ENCODE results near the gene MPHOSPH9. TPM values are rescaled to one million over a fixed set of nuclear protein-coding genes. Genes with fewer than 3 reads are reported as not detected.

Gene MPHOSPH9
- total and polyA plus RNA-seq, 2 donors (not counting 3 experiments of a cell fraction or from before 2014, with no cell fraction given): 7.8 to 42.4 TPM

GRCh38 chr12:123150744-123151456 is 82.0 kb downstream of the MPHOSPH9 start, which contains the start of gene PITPNM2:
Gene PITPNM2 (minus strand): TSS chr12:123151090. CDS start chr12:123034590, 116,500 bp downstream.
- TF ChIP-seq GATA2 (IDR thresholded peaks at IDR 0.05; ENCODE audit: insufficient read depth, insufficient read length, low read depth, low read length) (no peak), POLR2AphosphoS5 (IDR thresholded peaks at IDR 0.05; ENCODE audit: insufficient read depth, low read depth, low read length) (peak; percentile 62)
- H4K20me1 ChIP-seq (replicated peaks; ENCODE audit: control insufficient read depth, extremely low read depth, insufficient read depth, low read length): no peaks in the 10 kb centered on the region
- H3K36me3 ChIP-seq (ENCODE audit: control insufficient read depth in 2 of 2, extremely low read depth in 1 of 2, insufficient read depth in 2 of 2, low read length in 2 of 2): no peaks in the 10 kb centered on the region
- H3K4me2 ChIP-seq (ENCODE audit: insufficient read depth, low read length): peak within 1 kb of the TSS; percentile 75
- CTCF ChIA-PET: interaction anchor here (0.6 to 7.2 kb wide), 20 partner anchors 9 to 175 kb away, joined by 3 to 108 read pairs (median 4); partner anchors contain the start of genes MPHOSPH9 and OGFOD2
- intact Hi-C loops (cut with micrococcal nuclease): loop anchor here (1.0 to 5.0 kb wide), 4 partner anchors 46 to 176 kb away; partner anchors contain the start of genes MPHOSPH9, MTRFR and OGFOD2
- dilution Hi-C loops (cut with MboI; ENCODE audit: extremely low pct_ligation_motif_present, low sequenced_read_pairs): no loop called here
- BruUV-seq (replicated peaks): no TSS peak
- no peak within 1 kb of the TSS for H3K27ac ChIP-seq (ENCODE audit: insufficient read depth, low read depth, low read length)
- peak within 1 kb of the TSS; percentile 93 for H2AFZ ChIP-seq (ENCODE audit: low read depth, low read length)
- H3K27me3 ChIP-seq (ENCODE audit: control insufficient read depth in 2 of 2, insufficient read depth in 2 of 2, low read length in 2 of 2): no peaks in the 10 kb centered on the region
- no peak for FAIRE-seq
- H3K4me1 ChIP-seq (ENCODE audit: control insufficient read depth, extremely low read depth, insufficient read depth, low read length): peaks cover 14% of the 10 kb centered on the region
- POLR2A ChIA-PET: no interaction called here
- no peaks in the 10 kb centered on the region for H3K9me3 ChIP-seq (replicated peaks; ENCODE audit: control insufficient read depth, insufficient read depth, low read length)
- peak within 1 kb of the TSS; percentile 61 to 72 (median 66) for H3K4me3 ChIP-seq (replicated peaks in 1 of 3; ENCODE audit: insufficient read depth in 1 of 3, low read depth in 1 of 3, low read length in 3 of 3)
- peak within 1 kb of the TSS; percentile 65 for H3K9ac ChIP-seq (replicated peaks; ENCODE audit: extremely low read depth, insufficient read depth, low read length)
- H3K9me1 ChIP-seq (replicated peaks; ENCODE audit: control insufficient read depth, extremely low read depth, insufficient read depth, low read length): no peaks in the 10 kb centered on the region
- DNase-seq (ENCODE audit: low read depth, low spot score): peak; percentile 41
- peaks cover 9% of the 10 kb centered on the region for H3K79me2 ChIP-seq (ENCODE audit: control insufficient read depth, insufficient read depth, low read length)

DNA sequence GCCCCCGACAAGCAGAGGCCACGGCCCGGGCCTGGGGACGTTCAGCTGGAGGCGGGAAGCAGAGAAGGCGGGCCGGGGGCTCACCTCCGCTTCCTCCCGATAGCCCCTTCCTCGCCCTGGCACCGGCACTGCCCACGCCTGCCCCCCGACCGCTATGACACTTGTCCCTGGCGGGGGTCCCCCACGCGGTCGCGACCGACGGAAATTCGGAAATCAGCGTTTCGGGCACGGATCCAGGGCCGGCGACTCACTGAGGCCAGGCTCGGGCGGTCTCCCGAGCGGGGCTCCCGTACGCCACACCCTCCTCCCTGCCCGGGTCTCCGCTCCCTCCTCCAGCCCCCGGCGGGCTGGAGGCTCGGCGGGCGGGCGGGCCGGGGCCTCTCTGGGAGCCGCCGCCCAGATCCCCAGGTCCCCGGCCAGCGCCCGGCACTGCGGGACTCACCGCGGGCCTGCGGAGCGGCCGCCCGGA is 82.6 kb downstream of the MPHOSPH9 start:
- no TSS peak for BruUV-seq (replicated peaks)
- no peaks in the 10 kb centered on the region for H3K27me3 ChIP-seq (ENCODE audit: control insufficient read depth in 2 of 2, insufficient read depth in 2 of 2, low read length in 2 of 2)
- H3K9ac ChIP-seq (replicated peaks; ENCODE audit: extremely low read depth, insufficient read depth, low read length): peak overlapping the region; percentile 65
- no peaks in the 10 kb centered on the region for H4K20me1 ChIP-seq (replicated peaks; ENCODE audit: control insufficient read depth, extremely low read depth, insufficient read depth, low read length)
- DNase-seq (ENCODE audit: low read depth, low spot score): no peak
- peaks cover 9% of the 10 kb centered on the region for H3K79me2 ChIP-seq (ENCODE audit: control insufficient read depth, insufficient read depth, low read length)
- intact Hi-C loops (cut with micrococcal nuclease) (loop anchor here (2.0 to 5.0 kb wide), 3 partner anchors 46 to 176 kb away; partner anchors contain the start of genes MPHOSPH9, MTRFR and OGFOD2), dilution Hi-C loops (cut with MboI; ENCODE audit: extremely low pct_ligation_motif_present, low sequenced_read_pairs) (no loop called here)
- peak overlapping the region; percentile 93 for H2AFZ ChIP-seq (ENCODE audit: low read depth, low read length)
- CTCF ChIA-PET: interaction anchor here (0.6 to 7.2 kb wide), 20 partner anchors 9 to 175 kb away, joined by 3 to 108 read pairs (median 4); partner anchors contain the start of genes MPHOSPH9 and OGFOD2
- no peaks in the 10 kb centered on the region for H3K36me3 ChIP-seq (ENCODE audit: control insufficient read depth in 2 of 2, extremely low read depth in 1 of 2, insufficient read depth in 2 of 2, low read length in 2 of 2)
- no peak for TF ChIP-seq EZH2 (IDR thresholded peaks at IDR 0.05; ENCODE audit: borderline replicate concordance, low read depth, low read length, severe bottlenecking)
- TF ChIP-seq JUN (IDR thresholded peaks at IDR 0.05; ENCODE audit: borderline replicate concordance, insufficient read depth, insufficient read length, low read depth): no peak
- no peak for TF ChIP-seq POLR2AphosphoS5 (IDR thresholded peaks at IDR 0.05; ENCODE audit: insufficient read depth, low read depth, low read length)
- no peak for TF ChIP-seq MYC (IDR thresholded peaks at IDR 0.05; ENCODE audit: low read depth, low read length)
- TF ChIP-seq, protein P1, sequence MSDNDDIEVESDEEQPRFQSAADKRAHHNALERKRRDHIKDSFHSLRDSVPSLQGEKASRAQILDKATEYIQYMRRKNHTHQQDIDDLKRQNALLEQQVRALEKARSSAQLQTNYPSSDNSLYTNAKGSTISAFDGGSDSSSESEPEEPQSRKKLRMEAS (IDR thresholded peaks at IDR 0.05; ENCODE audit: insufficient read depth, insufficient read length): no peak
- no peak for TF ChIP-seq CTCF (IDR thresholded peaks at IDR 0.05; ENCODE audit: extremely low read depth in 1 of 2, insufficient read depth in 1 of 2, low read depth in 1 of 2, low read length in 2 of 2)
- TF ChIP-seq FOS (IDR thresholded peaks at IDR 0.05; ENCODE audit: borderline replicate concordance, insufficient read depth, low read length): no peak
- TF ChIP-seq POLR2A (IDR thresholded peaks at IDR 0.05; ENCODE audit: low read depth, low read length): no peak
- TF ChIP-seq GATA2 (IDR thresholded peaks at IDR 0.05; ENCODE audit: insufficient read depth, insufficient read length, low read depth, low read length): no peak
- no peaks in the 10 kb centered on the region for H3K9me1 ChIP-seq (replicated peaks; ENCODE audit: control insufficient read depth, extremely low read depth, insufficient read depth, low read length)
- peak overlapping the region; percentile 51 for H3K4me2 ChIP-seq (ENCODE audit: insufficient read depth, low read length)
- FAIRE-seq: peak; percentile 43
- H3K9me3 ChIP-seq (replicated peaks; ENCODE audit: control insufficient read depth, insufficient read depth, low read length): no peaks in the 10 kb centered on the region
- POLR2A ChIA-PET: no interaction called here
- H3K4me3 ChIP-seq (replicated peaks in 1 of 3; ENCODE audit: insufficient read depth in 1 of 3, low read depth in 1 of 3, low read length in 3 of 3): peak overlapping the region; percentile 40 to 61 (median 56)
- peaks cover 14% of the 10 kb centered on the region for H3K4me1 ChIP-seq (ENCODE audit: control insufficient read depth, extremely low read depth, insufficient read depth, low read length)
- H3K27ac ChIP-seq (ENCODE audit: insufficient read depth, low read depth, low read length): no peak overlapping the region
